ENCODE measurements around the gene PRKAG2. TPM values are rescaled to one million over a fixed set of nuclear protein-coding genes. Genes with fewer than 3 reads are reported as not detected.

PRKAG2 gene
- total and polyA plus RNA-seq, 2 of the 13 experiments (the other 11 are each of a cell fraction or from before 2014, with no cell fraction given) = 0.90 to 1.3 TPM

DNA sequence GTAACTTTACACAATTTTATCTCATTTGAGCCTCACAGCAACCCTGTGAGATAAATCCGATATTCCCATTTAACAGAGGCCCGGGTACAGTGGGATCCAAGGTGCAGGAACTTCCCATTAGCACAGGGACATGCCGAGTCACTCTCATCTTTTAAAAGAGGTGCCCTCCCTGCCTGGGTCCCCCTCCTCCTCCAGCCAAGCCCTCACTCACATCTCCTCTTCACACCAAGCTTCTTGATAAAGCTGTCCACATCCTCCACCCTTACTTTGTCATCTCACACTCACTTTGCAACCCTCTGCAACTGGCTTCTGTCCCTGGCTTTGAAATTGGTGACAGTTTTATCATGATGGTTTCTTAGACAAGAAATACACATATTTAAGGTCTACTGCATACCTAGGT, 212.6 kb downstream of the PRKAG2 start (continued):
- TF ChIP-seq MTERF4 (CRISPR knock-in tag; IDR thresholded peaks at IDR 0.05) (no peak), ZNF468 (CRISPR knock-in tag; IDR thresholded peaks at IDR 0.05) (no peak)

GRCh38 chr7:151663382-151664100, 213.4 kb downstream of the PRKAG2 start:
- DNase-seq (ENCODE audit: low spot score) (no peak), FAIRE-seq (no peak), ATAC-seq (no peak)
- in situ Hi-C loops (cut with HindIII; ENCODE audit: extremely low pct_ligation_motif_present, low pct_unique_long_range_greater_than_20kb) = no loop called here
- H3K4me3 ChIP-seq (replicated peaks in 1 of 3; ENCODE audit: insufficient read depth in 1 of 3, low read depth in 2 of 3, low read length in 3 of 3) = no peak overlapping the region
- no peak overlapping the region for H3K4me2 ChIP-seq (ENCODE audit: low read depth, low read length)
- TF ChIP-seq KLF13 (CRISPR knock-in tag; IDR thresholded peaks at IDR 0.05) (no peak), PRPF4 (IDR thresholded peaks at IDR 0.05; ENCODE audit: low read depth, low read length, poor library complexity, severe bottlenecking) (no peak)
- TF ChIP-seq, protein P1, sequence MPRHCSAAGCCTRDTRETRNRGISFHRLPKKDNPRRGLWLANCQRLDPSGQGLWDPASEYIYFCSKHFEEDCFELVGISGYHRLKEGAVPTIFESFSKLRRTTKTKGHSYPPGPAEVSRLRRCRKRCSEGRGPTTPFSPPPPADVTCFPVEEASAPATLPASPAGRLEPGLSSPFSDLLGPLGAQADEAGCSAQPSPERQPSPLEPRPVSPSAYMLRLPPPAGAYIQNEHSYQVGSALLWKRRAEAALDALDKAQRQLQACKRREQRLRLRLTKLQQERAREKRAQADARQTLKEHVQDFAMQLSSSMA (CRISPR knock-in tag; IDR thresholded peaks at IDR 0.05) = no peak
- 41% methylated on average over 13 of the region's 13 CpGs for WGBS (ENCODE audit: low lambda C conversion rate)
- no peaks in the 10 kb centered on the region for H3K36me3 ChIP-seq (replicated peaks in 1 of 2; ENCODE audit: control insufficient read depth in 1 of 2, insufficient read depth in 2 of 2, low read length in 2 of 2)
- no peaks in the 10 kb centered on the region for H3K79me2 ChIP-seq (ENCODE audit: insufficient read depth, low read length)
- BruUV-seq (replicated peaks) = no TSS peak
- no peak overlapping the region for H3K9ac ChIP-seq (ENCODE audit: insufficient read depth, low read depth, low read length)
- H3K4me1 ChIP-seq (ENCODE audit: insufficient read depth, low read length) = no peaks in the 10 kb centered on the region
- ChIA-PET CTCF (ENCODE audit: low intra/inter-chr PET ratio, low total read pairs) (no interaction called here), POLR2A (no interaction called here)
- H3K27me3 ChIP-seq (ENCODE audit: control insufficient read depth in 1 of 2, insufficient read depth in 2 of 2, low read length in 2 of 2) = no peaks in the 10 kb centered on the region; a peak in 1 of 5 replicates
- intact Hi-C loops (cut with micrococcal nuclease; ENCODE audit: unreplicated experiment) = no loop called here
- no peak overlapping the region for H3K27ac ChIP-seq (ENCODE audit: extremely low read length, insufficient read depth, low read length)
- H2AFZ ChIP-seq (ENCODE audit: low read length) = no peak overlapping the region
- no peaks in the 10 kb centered on the region for H3K9me3 ChIP-seq (ENCODE audit: low read length)
- no peaks in the 10 kb centered on the region for H4K20me1 ChIP-seq (ENCODE audit: insufficient read depth, low read length)
